NCI-H187 treated with DMSO at 0.1 percent for 48 hours (cell line): ENCODE results near the gene DGKD.
"Not testable (repeated sequence)": the region's sequence is repeated elsewhere in the genome, so short reads cannot be mapped to it uniquely, and the experiment has no call there.

ENCODE experiments used
- DNase-seq: peaks from one replicate; lab custom pipeline; 2025; lab: John Stamatoyannopoulos, UW

The DGKD gene

DNA sequence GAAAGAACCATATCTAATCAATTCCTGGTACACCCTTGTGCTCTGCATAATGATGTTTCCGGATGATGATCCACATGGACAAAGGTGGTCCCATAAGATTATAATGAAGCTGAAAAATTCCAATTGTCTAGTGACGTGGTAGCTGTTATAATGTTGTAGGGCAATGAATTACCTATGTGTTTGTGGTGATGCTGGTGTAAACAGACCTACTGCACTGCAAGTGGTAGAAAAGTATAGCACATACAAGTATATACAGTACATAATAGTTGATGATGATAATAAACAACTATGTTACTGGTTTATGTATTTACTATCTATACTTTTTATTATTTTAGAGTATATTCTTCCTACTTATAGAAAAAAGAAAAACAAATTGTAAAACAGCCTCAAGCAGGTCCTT, 8.4 kb downstream of the DGKD start:
- no peak for DNase-seq

GRCh38 chr2:233363744-233364235, 9.5 kb downstream of the DGKD start:
- DNase-seq: no peak

GRCh38 chr2:233365861-233366520, 11.7 kb downstream of the DGKD start:
- DNase-seq: no peak

DNA sequence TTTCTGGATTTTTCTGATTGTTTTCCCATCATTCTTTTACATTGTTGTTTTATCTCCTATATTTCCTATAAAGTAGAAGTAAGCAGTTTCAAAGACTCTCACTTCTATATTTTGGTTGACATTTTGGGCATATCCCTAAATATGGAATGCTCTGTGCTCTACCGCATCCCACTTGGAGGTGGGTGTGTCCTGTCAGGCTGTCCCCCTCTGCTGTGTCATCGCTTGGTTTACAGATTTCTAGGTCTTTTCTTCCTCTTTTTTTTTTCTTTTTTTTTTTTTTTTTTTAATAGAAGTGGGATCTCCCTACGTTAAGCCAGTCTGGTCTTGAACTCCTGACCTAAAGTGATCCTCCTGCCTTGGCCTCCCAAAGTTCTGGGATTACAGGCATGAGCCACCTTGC, 13.3 kb downstream of the DGKD start:
- no peak for DNase-seq

DNA sequence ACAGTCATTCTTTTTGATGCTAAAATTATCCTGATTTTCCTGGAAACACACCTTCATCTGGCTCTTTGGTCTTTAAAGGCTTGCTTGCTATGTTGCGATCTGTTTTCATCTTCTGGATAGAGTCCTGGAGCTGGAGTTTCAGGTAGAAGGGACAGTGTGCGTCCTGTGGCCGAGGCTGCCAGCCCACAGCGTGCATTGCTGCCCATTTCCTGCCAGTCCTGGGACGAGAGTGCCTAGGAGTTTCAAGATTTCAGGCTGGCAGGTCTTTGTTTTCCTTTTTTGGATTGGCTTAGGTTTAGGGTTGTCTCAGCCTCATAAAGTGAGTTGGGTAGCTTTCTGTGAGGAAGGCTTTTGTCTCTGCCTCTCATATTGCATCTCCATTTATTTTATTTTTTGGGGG, 14.5 kb downstream of the DGKD start:
- DNase-seq: no peak

DNA sequence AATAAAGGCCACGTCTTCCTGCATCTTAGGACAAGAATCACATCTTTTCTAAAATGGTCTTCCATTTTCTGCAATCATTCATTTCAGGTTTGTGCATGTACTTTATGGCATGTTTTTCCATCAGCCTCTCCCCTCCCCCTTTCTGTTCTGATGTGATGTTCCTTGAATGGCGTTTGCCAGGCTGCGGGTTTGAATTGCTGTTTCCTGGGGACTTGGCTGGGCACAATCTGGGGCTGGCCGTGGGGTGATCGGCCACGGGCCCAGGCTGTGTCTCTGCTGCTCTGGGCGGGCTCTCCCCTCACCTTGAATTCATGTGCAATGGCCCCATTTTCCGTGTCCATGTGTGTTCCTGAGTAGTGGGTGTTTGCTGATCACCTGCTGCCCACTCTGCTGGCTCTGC, 15.2 kb downstream of the DGKD start:
- DNase-seq: no peak

- DNase-seq: no peak
Observed at GRCh38 chr2:233369897-233370685, 15.8 kb downstream of the DGKD start.

- no peak for DNase-seq
Observed at GRCh38 chr2:233371641-233372040, 17.3 kb downstream of the DGKD start.

DNA sequence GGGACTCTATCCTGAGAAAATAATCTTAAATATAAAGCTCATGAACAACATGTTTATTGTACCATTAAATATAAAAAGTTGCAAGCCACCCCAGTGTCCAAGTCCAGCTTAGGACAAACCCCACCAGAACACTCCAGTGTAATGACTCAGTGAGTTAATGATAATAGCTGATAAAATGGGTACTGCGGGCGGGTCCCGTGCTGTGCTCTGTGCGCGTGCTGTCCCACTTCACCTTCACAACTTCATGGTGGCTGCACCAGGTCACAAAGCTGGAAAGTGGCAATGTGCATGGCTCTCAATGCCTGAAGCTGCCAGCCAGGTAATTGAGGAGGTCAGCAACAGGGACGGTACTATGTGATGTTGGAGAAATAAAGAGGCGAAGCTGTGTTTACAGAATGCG, 18.6 kb downstream of the DGKD start:
- DNase-seq: no peak

- DNase-seq: no peak
Observed at GRCh38 chr2:233373316-233373715, 19.0 kb downstream of the DGKD start.

DNA sequence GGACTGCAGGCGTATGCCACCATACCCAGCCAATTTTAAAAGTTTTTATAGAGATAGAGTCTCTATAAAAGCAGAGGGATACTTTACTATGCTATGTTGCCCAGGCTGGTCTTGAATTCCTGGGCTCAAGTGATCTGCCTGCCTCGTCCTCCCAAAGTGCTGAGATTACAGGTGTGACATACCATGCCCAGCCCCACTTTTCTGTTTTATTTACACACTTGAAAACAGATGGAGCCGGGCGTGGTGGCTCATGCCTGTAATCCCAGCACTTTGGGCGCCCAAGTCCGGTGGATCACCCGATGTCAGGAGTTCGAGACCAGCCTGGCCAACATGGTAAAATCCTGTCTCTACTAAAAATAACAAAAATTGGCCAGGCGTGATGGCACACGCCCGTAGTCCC, 20.5 kb downstream of the DGKD start:
- not testable (repeated sequence) for DNase-seq

GRCh38 chr2:233375490-233376314, 21.4 kb downstream of the DGKD start:
- no peak for DNase-seq

DNA sequence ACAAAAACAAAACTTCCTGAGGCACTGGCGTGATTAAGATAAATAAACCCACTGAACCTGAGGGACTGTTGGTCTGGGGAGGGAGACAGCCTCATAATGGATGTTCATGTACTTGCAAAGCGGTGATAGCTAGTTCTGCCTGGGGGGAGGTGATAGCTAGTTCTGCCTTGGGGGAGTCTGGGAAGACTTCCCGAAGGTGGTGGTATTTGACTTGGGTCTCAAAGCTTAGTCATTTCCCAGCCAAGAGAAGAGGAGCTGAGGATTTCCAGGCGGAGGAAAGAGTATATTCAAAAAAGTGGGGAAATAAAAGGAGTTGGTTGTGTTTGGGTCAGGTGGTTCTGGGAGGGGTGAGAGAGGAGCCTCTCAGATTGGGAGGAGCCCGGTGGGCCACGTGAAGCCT, 24.7 kb downstream of the DGKD start:
- DNase-seq: no peak

DNA sequence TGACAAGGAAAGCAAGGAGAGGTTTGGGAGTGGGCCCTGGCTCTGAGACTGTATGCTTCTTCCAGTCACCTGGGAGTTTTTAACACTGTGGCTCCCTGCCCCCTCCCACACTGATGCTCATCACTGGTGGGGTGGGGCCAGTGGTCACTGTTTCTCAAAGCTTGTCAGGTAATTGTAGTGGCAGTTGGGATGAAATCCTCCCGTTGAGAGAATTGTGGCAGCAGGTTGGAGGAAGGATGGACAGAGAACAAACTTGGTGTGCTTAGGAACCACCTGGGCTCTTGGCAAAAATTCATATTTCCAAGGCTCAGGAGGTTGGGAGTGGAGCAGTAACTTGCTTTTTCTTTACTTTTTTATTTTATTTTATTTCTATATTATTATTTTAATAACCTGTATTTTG, 25.1 kb downstream of the DGKD start:
- no peak for DNase-seq

DNA sequence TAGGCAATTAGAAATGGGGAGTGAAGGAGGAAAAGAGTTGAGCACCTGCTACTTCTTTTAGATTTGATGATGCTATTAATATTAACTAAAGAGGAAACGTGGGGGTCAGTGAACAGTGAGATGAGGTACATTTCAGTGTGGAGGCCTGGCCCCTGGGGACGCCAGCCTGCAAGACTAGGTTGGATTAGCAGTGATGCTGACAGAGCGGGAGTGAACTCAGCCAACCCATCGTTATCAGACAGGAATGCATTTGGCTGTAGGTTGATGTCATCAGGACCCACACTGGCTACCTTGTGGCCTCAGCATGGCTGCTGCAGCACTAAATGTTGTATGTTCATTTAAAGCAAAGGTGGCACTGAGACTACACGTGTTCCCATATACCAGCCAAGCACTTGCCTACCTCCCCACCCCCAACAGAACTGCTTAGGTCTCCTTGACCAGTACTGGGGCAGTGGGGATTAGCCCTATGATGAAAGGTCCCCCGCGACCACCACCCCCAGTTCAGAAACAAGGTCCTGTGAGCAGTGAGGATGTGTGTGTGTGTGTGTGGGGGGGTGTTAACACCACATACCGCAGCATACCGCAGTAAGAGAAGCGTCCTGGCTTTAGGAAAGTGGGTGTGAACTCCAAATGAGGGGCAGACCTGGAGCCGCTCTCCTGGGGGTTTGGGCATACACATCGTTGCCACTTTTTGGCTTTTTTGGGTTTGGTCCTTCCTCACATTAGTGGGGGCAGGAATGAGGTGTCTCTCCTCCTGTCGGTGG, 26.0 kb downstream of the DGKD start:
- DNase-seq: no peak

DNA sequence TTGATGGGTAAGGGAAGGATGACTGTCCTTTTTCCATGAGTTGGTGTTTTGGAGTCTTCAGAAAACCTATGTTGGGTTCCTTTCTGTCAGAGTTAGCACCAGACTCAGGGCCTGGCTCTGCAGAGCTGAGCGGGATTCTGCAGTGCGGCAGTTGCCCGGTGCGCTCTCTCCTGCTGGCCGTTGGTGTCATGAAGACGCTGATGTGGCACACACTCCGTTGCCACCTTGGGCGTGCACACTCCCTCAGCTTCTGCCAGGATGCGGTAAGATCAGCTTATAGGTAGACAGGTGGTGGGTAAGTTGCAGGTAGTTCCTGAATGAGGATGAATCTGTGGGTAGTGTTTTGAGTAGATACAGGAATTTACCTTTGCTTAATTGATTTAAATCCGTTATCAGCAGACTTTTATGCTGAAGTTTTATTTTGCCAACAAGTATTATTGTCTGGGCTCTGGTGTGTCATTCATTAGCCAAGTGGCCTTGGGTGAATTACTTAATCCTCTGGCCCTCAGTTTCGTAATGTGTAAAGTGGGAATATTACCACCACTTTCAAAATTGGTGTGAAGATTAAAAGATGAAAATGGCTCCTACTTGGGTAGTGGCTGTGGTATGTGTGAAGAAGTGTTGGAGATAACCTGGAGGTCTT, 26.8 kb downstream of the DGKD start:
- no peak for DNase-seq

DNA sequence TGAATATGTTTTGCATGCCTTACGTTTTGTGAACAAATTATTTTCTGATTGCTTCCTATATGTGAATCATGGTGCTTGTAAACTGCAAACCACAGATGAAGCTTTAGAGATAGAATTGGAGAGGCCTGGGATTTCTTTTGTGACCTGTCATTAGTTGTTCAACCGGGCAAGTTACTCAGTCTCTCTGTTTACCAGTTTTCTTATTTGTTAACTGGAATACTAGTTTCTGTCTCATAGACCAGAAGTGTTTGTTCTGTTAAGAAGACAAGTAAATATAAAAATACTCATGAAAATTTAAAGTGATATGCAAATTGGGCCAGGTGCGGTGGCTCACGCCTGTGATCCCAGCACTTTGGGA, 27.3 kb downstream of the DGKD start:
- DNase-seq: no peak

- DNase-seq: no peak
Observed at GRCh38 chr2:233384015-233384414, 29.7 kb downstream of the DGKD start.

- no peak for DNase-seq
Observed at GRCh38 chr2:233384811-233385488, 30.7 kb downstream of the DGKD start.

DNA sequence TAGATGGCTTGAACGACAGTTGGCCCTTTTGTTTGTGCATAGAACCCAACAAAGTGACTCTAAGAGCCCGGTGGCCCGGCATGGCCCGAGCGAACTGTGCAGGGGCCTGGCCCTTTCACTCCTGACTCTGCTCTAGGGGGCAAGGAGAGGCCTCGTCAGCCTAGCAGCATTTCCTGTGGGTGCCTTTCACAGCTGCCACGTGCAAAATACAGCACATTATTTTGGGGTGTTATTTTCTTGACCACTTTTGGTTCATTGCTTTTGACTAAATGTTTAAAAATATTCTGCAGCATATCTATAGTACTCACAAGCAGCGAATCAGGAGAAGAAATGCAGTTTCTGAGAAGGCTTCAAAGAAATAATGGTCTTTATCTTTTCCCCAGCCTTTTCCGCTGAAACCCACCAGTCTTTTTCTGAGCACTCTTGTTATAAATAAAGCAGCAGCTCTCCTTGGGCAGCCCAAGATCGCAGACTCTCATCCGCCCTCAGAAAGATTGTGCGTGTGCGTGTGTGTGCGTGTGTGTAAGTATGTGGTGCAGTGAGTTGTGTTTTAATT, 31.3 kb downstream of the DGKD start:
- DNase-seq: no peak
